K562 (cell line): ENCODE data around the gene LRRC3B. TPM values are rescaled to one million over a fixed set of nuclear protein-coding genes. Genes with fewer than 3 reads are reported as not detected.

Experiments used
- ATAC-seq: fragments of 200-7000 bp; cut with Tn5 transposase; 3 replicates; pipeline ENCODE4 v1.9.1; 2020; ENCODE audit warnings: moderate library complexity
- BruUV-seq: library from RNA; stranded (reverse); fragments of 400-500 nt; replicated peaks from 2 replicates; lab custom pipeline; 2021; lab: Mats Ljungman, UMichigan
- CTCF ChIA-PET: fragments of 300-600 bp; formaldehyde crosslinking; extraction: SDS; loops from one replicate; lab custom pipeline; 2021; ENCODE audit warnings: low intra/inter-chr PET ratio; lab: Yijun Ruan, JAX
- POLR2A ChIA-PET: fragments of 300-600, 350-650 bp; sonication (Branson Sonifier 250); formaldehyde crosslinking; extraction: SDS; loops from one replicate; lab custom pipeline; 2021; ENCODE audit warnings: antibody characterized with exemption, inconsistent platforms; lab: Yijun Ruan, JAX
- DNase-seq, 4 experiments: peaks; one replicate each; pipeline versions ENCODE4 v3.0.0 to v3.0.0-alpha.2; 2011 to 2018; ENCODE audit warnings: low spot score in 3 of 4, mixed read lengths in 3 of 4; ENCODE audit errors: extremely low read depth in 1 of 4
- FAIRE-seq: peaks from 2 replicates; lab custom pipeline; 2011; peaks lifted over from hg19 to GRCh38; lab: Jason Lieb, UNC
- H2AFZ ChIP-seq: 2 replicates; pipeline ENCODE4 v1.6.0; 2011; ENCODE audit warnings: low read depth, low read length, control low read depth, inconsistent platforms
- H3K27ac ChIP-seq: fragments of 200-600 bp; 3 replicates; pipeline ENCODE4 v1.8.0; 2011; ENCODE audit warnings: low read depth, mild to moderate bottlenecking, control low read depth, inconsistent platforms, low read length, moderate library complexity, mixed read lengths; ENCODE audit errors: extremely low read depth
- H3K27me3 ChIP-seq, 2 experiments: fragments of 300-600 bp in 1 of 2; 2 replicates in 1 of 2; 3 replicates in 1 of 2; pipeline versions ENCODE4 v1.6.0 to v1.8.0; 2011; ENCODE audit warnings: inconsistent platforms in 2 of 2, low read length in 2 of 2, mild to moderate bottlenecking in 1 of 2, mixed read lengths in 1 of 2, moderate library complexity in 1 of 2; ENCODE audit not compliant: control insufficient read depth in 2 of 2, insufficient read depth in 2 of 2
- H3K36me3 ChIP-seq: fragments of 300-600 bp; 3 replicates; pipeline ENCODE4 v1.8.0; 2011; ENCODE audit warnings: mild to moderate bottlenecking, low read length, inconsistent platforms; ENCODE audit not compliant: control insufficient read depth, insufficient read depth
- H3K4me1 ChIP-seq, 2 experiments: fragments of 200-600 bp in 1 of 2; replicated peaks in 1 of 2; 2 replicates in 1 of 2; 3 replicates in 1 of 2; pipeline versions ENCODE4 v1.5.1 to v1.8.0; 2011; ENCODE audit warnings: inconsistent platforms in 2 of 2, low read length in 2 of 2, mild to moderate bottlenecking in 1 of 2, mixed read lengths in 1 of 2, moderate library complexity in 1 of 2; ENCODE audit not compliant: control insufficient read depth in 2 of 2, insufficient read depth in 2 of 2
- H3K4me2 ChIP-seq: 2 replicates; pipeline ENCODE4 v1.6.1; 2011; ENCODE audit warnings: low read length, control low read depth, inconsistent platforms, mixed read lengths; ENCODE audit not compliant: insufficient read depth
- H3K4me3 ChIP-seq: fragments of 200-600 bp; sonication (generic), shearing (Covaris generic); 2 replicates; pipeline ENCODE4 v1.5.1; 2016; ENCODE audit warnings: control low read depth, inconsistent platforms
- H3K79me2 ChIP-seq: fragments of 200-600 bp; 3 replicates; pipeline ENCODE4 v1.8.0; 2011; ENCODE audit warnings: low read length, inconsistent platforms; ENCODE audit not compliant: control insufficient read depth, insufficient read depth
- H3K9ac ChIP-seq, 2 experiments: 2 replicates each; pipeline versions ENCODE4 v1.6.0 to v1.6.1; 2011; ENCODE audit warnings: low read depth in 2 of 2, low read length in 2 of 2, control low read depth in 1 of 2, inconsistent platforms in 1 of 2, mild to moderate bottlenecking in 1 of 2, mixed read lengths in 1 of 2; ENCODE audit not compliant: insufficient read depth in 1 of 2
- H3K9me1 ChIP-seq: one replicate; pipeline ENCODE4 v1.6.0; 2011; ENCODE audit warnings: inconsistent platforms, mild to moderate bottlenecking, low read length, moderate library complexity; ENCODE audit not compliant: control insufficient read depth, insufficient read depth
- H3K9me3 ChIP-seq: replicated peaks from 2 replicates; pipeline ENCODE4 v1.5.1; 2011; ENCODE audit warnings: low read depth, low read length, inconsistent platforms; ENCODE audit not compliant: control insufficient read depth, insufficient read depth
- H4K20me1 ChIP-seq: replicated peaks from 2 replicates; pipeline ENCODE4 v1.6.1; 2011; ENCODE audit warnings: low read length, inconsistent platforms, mixed read lengths; ENCODE audit not compliant: control insufficient read depth, insufficient read depth
- CBX2 ChIP-seq: fragments of 200-600 bp; sonication (generic); IDR thresholded peaks from one replicate; pipeline ENCODE4 v1.6.1; 2012; ENCODE audit warnings: mild to moderate bottlenecking, low read length, inconsistent platforms; ENCODE audit not compliant: insufficient read depth, poor library complexity, severe bottlenecking
- CREB3 ChIP-seq: fragments of 450-650 bp; conservative IDR thresholded peaks from 2 replicates; pipeline ENCODE4 v1.6.1; 2016; ENCODE audit warnings: missing genetic modification characterization, low read depth, mild to moderate bottlenecking, missing compliant biosample characterization, moderate library complexity
- E4F1 ChIP-seq: fragments of 250-450 bp; sonication (Bioruptor Pico); IDR thresholded peaks from 2 replicates; pipeline ENCODE4 v1.5.0; 2021; ENCODE audit warnings: mild to moderate bottlenecking, borderline replicate concordance
- HDGF ChIP-seq: fragments of 450-650 bp; IDR thresholded peaks from 2 replicates; pipeline ENCODE4 v1.6.1; 2016
- KAT7 ChIP-seq: sonication (generic); formaldehyde crosslinking; IDR thresholded peaks from 2 replicates; pipeline ENCODE4 v1.8.0; 2022; ENCODE audit warnings: missing genetic modification reagents, mild to moderate bottlenecking, borderline replicate concordance
- PKNOX1 ChIP-seq: fragments of 450-650 bp; IDR thresholded peaks from 2 replicates; pipeline ENCODE4 v1.6.1; 2016
- TOE1 ChIP-seq, 2 experiments: fragments of 450-650 bp in 1 of 2; sonication (generic) in 1 of 2; formaldehyde crosslinking in 1 of 2; IDR thresholded peaks; 2 replicates each; pipeline versions ENCODE4 v1.7.1 to v1.8.0; 2016 to 2022; ENCODE audit warnings: borderline replicate concordance in 2 of 2, mild to moderate bottlenecking in 2 of 2, antibody characterized with exemption in 1 of 2, inconsistent platforms in 1 of 2, low read depth in 1 of 2, missing genetic modification reagents in 1 of 2, moderate library complexity in 1 of 2
- TRIM25 ChIP-seq: fragments of 450-650 bp; IDR thresholded peaks from 2 replicates; pipeline ENCODE4 v1.7.0; 2016; ENCODE audit warnings: borderline replicate concordance
- WGBS: fragments of 100-300 bp; shearing (Covaris generic); methylation state at CpG from one replicate; pipeline ENCODE4 v1.1.6; 2016; ENCODE audit warnings: low coverage, mixed read lengths; ENCODE audit not compliant: insufficient coverage; ENCODE audit errors: missing lambda C conversion rate; 5-methylcytosine and 5-hydroxymethylcytosine counted together
- in situ Hi-C: fragments of 300-500 bp; cut with MboI; formaldehyde crosslinking; loops from 4 replicates; pipeline ENCODE4 v1.15.0; 2018; ENCODE audit warnings: inconsistent platforms, mixed read lengths
- intact Hi-C: fragments of 100-400 bp; cut with micrococcal nuclease; formaldehyde crosslinking; loops from 2 replicates; pipeline ENCODE4 v1.14.2; 2022
- polyA plus RNA-seq, 8 experiments: library from polyadenylated mRNA; depleted of rRNA in 4 of 8; stranded (reverse) in 5 of 8; unstranded in 3 of 8; fragments of >200 nt; fragmentation: Nextera tagmentation in 2 of 8; fragmentation: Illumina TruSeq in 1 of 8; extraction: Ambion mirVana in 2 of 8; extraction: Trizol in 1 of 8; gene quantifications; 2 replicates each; pipeline versions ENCODE4 v1.2.1 to v1.2.3, GENCODE V29; 2011 to 2014; ENCODE audit warnings: inconsistent platforms in 1 of 8, missing spikeins in 1 of 8
- total RNA-seq, 7 experiments: library from RNA; depleted of rRNA in 6 of 7; stranded (reverse); fragments of >200 nt in 6 of 7; fragmentation: Illumina TruSeq in 2 of 7; extraction: Trizol in 2 of 7; gene quantifications; 2 replicates each; pipeline versions ENCODE4 v1.2.1 to v1.2.3, GENCODE V29; 2011 to 2021; ENCODE audit warnings: low replicate concordance in 1 of 7

Gene LRRC3B
- total and polyA plus RNA-seq, 9 of the 15 experiments (the other 6 are each of a cell fraction or from before 2014, with no cell fraction given) = under 0.01 to 0.33 TPM; not detected in 7

GRCh38 chr3:26590919-26591484, 31.6 kb upstream of the LRRC3B start:
- CTCF ChIA-PET = no interaction called here
- Histone ChIP-seq H3K27ac (no peak overlapping the region), H3K9ac (no peak overlapping the region), H3K36me3 (no peaks in the 10 kb centered on the region), H3K4me2 (no peak overlapping the region), H3K27me3 (no peaks in the 10 kb centered on the region), H3K79me2 (no peaks in the 10 kb centered on the region), H2AFZ (no peak overlapping the region), H3K4me3 (no peak overlapping the region), H3K4me1 (no peaks in the 10 kb centered on the region), H3K9me1 (no peaks in the 10 kb centered on the region), H4K20me1 (no peaks in the 10 kb centered on the region), H3K9me3 (no peaks in the 10 kb centered on the region; the same call in 1 of the 2 replicates)
- WGBS = 1% methylated on average over 5 of the region's 5 CpGs
- intact Hi-C loops = no loop called here
- DNase-seq (no peak), FAIRE-seq (no peak), ATAC-seq (no peak)
- in situ Hi-C loops = no loop called here
- POLR2A ChIA-PET = no interaction called here
- BruUV-seq = no TSS peak
- no peak for TF ChIP-seq E4F1 (CRISPR knock-in tag)
- TF ChIP-seq CREB3 (tag) = no peak
- TF ChIP-seq TRIM25 = no peak
- TF ChIP-seq KAT7 (CRISPR knock-in tag) = no peak
- no peak for TF ChIP-seq TOE1 (IDR thresholded peaks at IDR 0.05; ENCODE audit: borderline replicate concordance)
- no peak for TF ChIP-seq TOE1 (CRISPR knock-in tag; IDR thresholded peaks at IDR 0.05; ENCODE audit: borderline replicate concordance, low read depth)
- no peak for TF ChIP-seq PKNOX1
- TF ChIP-seq CBX2 = no peak
- no peak for TF ChIP-seq HDGF
